Right lobe of liver (tissue), 6 donors: ENCODE measurements around the gene TMEM218. TPM values are rescaled to one million over a fixed set of nuclear protein-coding genes. Genes with fewer than 3 reads are reported as not detected.

ENCODE experiments used
- ATAC-seq, 4 donors: fragments of 200-7000 bp; cut with Tn5 transposase; one replicate each; pipeline ENCODE4 v1.9.1; 2020; ENCODE audit warnings: mild to moderate bottlenecking in 4 of 4, moderate library complexity in 4 of 4
- DNase-seq, 3 donors: peaks; one replicate each; pipeline ENCODE4 v3.0.0-alpha.2; 2020
- H3K27ac ChIP-seq, 3 donors: fragments of 200-600 bp; one replicate each; pipeline ENCODE4 v1.8.0; 2022
- H3K27me3 ChIP-seq, 2 donors: fragments of 200-600 bp; one replicate each; pipeline ENCODE4 v1.8.0; 2022
- H3K36me3 ChIP-seq, 4 donors: fragments of 200-600 bp; sonication (generic) in 1 of 4; one replicate each; pipeline versions ENCODE4 v1.5.1 to v1.8.0; 2017 to 2022; ENCODE audit warnings: control low read depth in 1 of 4
- H3K4me1 ChIP-seq, 4 donors: fragments of 200-600 bp; sonication (generic) in 1 of 4; one replicate each; pipeline versions ENCODE4 v1.5.1 to v1.8.0; 2017 to 2022; ENCODE audit warnings: control low read depth in 1 of 4
- H3K4me3 ChIP-seq, 3 donors: fragments of 200-600 bp; one replicate each; pipeline ENCODE4 v1.8.0; 2022
- H3K9me3 ChIP-seq, 4 donors: fragments of 200-600 bp; sonication (generic) in 1 of 4; one replicate each; pipeline versions ENCODE4 v1.5.1 to v1.8.0; 2017 to 2022; ENCODE audit warnings: control low read depth in 1 of 4
- POLR2A ChIP-seq: fragments of 450-650 bp; IDR thresholded peaks from one replicate; pipeline ENCODE4 v1.6.1; 2017; ENCODE audit warnings: antibody characterized with exemption, mild to moderate bottlenecking
- WGBS: methylation state at CpG from one replicate; pipeline ENCODE4 v1.1.6; 2018; ENCODE audit warnings: low coverage, low lambda C conversion rate; ENCODE audit not compliant: insufficient coverage; ENCODE audit errors: missing lambda C conversion rate; 5-methylcytosine and 5-hydroxymethylcytosine counted together
- intact Hi-C, 2 donors: fragments of 100-400 bp; cut with DNase I; formaldehyde crosslinking; loops; one replicate each; pipeline versions ENCODE4 v1.11.2 to v1.14.1; 2022
- total RNA-seq, 6 experiments: library from RNA; depleted of rRNA in 2 of 6; stranded (reverse); fragments of >200 nt in 2 of 6; fragmentation: NEBNext Ultra II Directional in 3 of 6; extraction: Animal tissue kit (Norgen Biotek cat#: 25700) in 3 of 6; gene quantifications; one replicate each; pipeline versions ENCODE4 v1.1.0 to v1.2.4, GENCODE V29; 2016 to 2023
- TF ChIP-seq, protein P1 (sequence below), 4 donors: fragments of 200-600 bp in 3 of 4; fragments of 450-650 bp in 1 of 4; IDR thresholded peaks; one replicate each; pipeline versions ENCODE4 v1.5.1 to v1.8.0; 2016 to 2022; ENCODE audit warnings: antibody characterized with exemption in 4 of 4, mild to moderate bottlenecking in 2 of 4
- donor health status: DM: no; HTN: yes; CAD: no.
- donor health status: DM: no; HTN: no; CAD: no.
- donor health status: DM: no; HTN: no; CAD: no.
- donor health status: DM: no; HTN: yes; CAD: no.
- donor health status: DM: no; HTN: yes; CAD: no.

The TMEM218 gene
- total RNA-seq, 6 experiments from 2014 or later: 7.4 to 13.5 (median 10.5) TPM

DNA sequence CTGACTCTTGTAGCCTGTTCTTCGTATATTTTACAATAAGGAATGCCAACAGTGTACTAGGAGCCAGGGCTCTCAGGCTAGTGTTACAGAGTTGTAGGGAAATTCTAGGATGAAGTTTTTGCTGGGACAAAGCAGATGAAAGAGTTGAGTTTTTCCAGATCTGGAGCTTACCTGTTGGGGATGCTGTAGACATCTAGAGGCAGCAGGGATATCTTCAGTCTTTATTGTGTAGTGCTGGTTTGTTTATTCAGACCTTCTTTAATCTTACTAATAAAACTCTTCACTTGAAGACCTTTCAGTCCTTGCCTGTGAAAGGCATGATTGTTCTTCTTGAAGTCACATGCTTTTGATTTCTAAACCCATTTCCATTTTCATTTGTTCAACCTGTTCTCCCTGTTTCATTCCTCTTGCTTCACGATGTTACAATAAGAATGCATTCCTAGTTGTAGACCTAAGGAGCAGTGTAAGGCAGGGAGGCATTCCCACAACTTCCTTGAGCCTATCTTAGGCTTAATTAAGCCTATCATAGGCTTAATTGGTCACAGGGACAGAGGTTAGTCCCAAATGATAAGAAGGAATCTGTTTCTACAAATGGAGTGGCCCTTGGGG is 56.2 kb downstream of the TMEM218 start:
- TF ChIP-seq, protein P1, sequence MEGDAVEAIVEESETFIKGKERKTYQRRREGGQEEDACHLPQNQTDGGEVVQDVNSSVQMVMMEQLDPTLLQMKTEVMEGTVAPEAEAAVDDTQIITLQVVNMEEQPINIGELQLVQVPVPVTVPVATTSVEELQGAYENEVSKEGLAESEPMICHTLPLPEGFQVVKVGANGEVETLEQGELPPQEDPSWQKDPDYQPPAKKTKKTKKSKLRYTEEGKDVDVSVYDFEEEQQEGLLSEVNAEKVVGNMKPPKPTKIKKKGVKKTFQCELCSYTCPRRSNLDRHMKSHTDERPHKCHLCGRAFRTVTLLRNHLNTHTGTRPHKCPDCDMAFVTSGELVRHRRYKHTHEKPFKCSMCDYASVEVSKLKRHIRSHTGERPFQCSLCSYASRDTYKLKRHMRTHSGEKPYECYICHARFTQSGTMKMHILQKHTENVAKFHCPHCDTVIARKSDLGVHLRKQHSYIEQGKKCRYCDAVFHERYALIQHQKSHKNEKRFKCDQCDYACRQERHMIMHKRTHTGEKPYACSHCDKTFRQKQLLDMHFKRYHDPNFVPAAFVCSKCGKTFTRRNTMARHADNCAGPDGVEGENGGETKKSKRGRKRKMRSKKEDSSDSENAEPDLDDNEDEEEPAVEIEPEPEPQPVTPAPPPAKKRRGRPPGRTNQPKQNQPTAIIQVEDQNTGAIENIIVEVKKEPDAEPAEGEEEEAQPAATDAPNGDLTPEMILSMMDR (IDR thresholded peaks at IDR 0.05): no peak
- TF ChIP-seq POLR2A: no peak
- DNase-seq (no peak), ATAC-seq (no peak)
- Histone ChIP-seq H3K27ac (no peak overlapping the region), H3K36me3 (no peaks in the 10 kb centered on the region), H3K4me1 (no peaks in the 10 kb centered on the region), H3K9me3 (no peaks in the 10 kb centered on the region), H3K27me3 (no peaks in the 10 kb centered on the region), H3K4me3 (no peak overlapping the region)
- intact Hi-C loops: no loop called here
- WGBS: 78% methylated on average over 2 of the region's 2 CpGs

DNA sequence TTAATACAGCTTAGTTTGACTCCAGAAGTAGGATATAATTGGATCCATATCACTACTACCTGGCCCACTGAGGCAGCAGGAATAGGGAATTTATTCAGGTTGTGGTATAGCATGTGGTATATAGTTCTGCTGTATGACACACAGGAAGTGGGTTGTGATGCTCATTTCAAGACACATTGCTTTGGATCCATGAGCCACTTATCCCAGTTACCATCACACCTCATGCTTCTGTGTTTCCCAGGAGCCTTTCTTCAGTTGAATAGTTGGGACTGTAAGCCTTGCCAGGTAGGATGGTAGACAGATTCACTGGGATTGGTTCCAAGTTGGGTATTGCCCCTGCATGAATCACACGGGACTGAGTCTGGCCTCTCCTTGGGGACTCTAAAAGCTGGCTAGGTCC is 58.3 kb downstream of the TMEM218 start:
- intact Hi-C loops: no loop called here
- TF ChIP-seq, protein P1 (IDR thresholded peaks at IDR 0.05): no peak
- no peak for TF ChIP-seq POLR2A
- no peak overlapping the region for H3K27ac ChIP-seq
- ATAC-seq (no peak), DNase-seq (no peak)
- H3K36me3 ChIP-seq: no peaks in the 10 kb centered on the region
- no peaks in the 10 kb centered on the region for H3K4me1 ChIP-seq
- H3K4me3 ChIP-seq: no peak overlapping the region
- H3K9me3 ChIP-seq: no peaks in the 10 kb centered on the region
- no CpG with 5 or more reads among the region's 1 CpG for WGBS
- H3K27me3 ChIP-seq: no peaks in the 10 kb centered on the region

DNA sequence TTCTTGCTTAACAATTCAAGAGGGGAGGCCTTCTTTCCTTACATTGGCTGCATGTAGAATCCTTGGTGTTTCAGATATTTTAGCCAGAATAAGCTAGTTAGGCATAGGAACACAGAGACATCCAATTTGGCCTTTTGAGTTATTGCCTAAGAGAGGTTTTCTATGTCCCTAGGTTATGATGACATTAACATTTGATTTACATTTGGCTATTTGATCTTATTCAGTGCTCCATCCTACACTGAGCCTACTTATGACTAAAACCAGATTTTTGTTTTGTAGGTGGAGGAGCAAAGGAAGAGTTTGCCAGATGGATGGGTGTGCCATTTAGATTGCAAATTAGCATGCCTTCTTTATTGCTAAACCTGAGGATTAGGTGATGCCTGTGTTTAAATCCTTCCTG is 59.4 kb downstream of the TMEM218 start:
- no peak for ATAC-seq
- Histone ChIP-seq H3K27me3 (no peaks in the 10 kb centered on the region), H3K4me3 (no peak overlapping the region), H3K9me3 (no peaks in the 10 kb centered on the region), H3K4me1 (no peaks in the 10 kb centered on the region), H3K27ac (no peak overlapping the region), H3K36me3 (no peaks in the 10 kb centered on the region)
- DNase-seq: no peak
- no peak for TF ChIP-seq POLR2A
- TF ChIP-seq, protein P1 (IDR thresholded peaks at IDR 0.05): no peak
- intact Hi-C loops: no loop called here

DNA sequence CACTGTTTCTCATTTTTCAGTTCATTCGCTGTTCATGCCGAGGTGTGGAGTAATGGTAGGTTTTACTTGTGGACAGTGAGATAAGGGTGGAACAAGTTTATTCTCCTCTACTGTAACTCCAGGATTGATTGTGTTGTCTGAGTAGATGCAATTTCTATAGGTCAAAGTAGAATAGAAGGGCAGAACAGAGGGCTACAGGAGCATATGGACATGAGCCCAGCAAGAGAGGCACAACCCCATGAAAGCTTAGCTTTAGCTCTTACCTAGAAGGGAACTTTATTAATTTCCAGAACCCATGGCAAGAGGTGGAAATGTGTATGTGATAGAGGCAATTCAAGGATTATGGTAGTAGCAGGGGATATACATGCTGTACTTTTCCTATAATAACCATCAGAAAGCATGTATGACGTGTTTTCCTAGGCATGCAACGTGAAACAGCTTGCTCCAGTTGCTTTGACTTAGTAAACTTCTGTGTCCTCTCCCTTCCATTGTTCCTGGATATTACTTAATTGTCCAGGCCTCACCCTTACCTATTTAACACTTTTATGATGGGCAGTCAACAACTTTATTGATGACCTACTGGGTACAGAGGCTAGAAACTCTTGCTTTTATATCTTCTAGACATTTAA is 62.1 kb downstream of the TMEM218 start:
- Histone ChIP-seq H3K27me3 (no peaks in the 10 kb centered on the region), H3K36me3 (no peaks in the 10 kb centered on the region), H3K9me3 (no peaks in the 10 kb centered on the region), H3K4me3 (no peak overlapping the region), H3K27ac (no peak overlapping the region), H3K4me1 (no peaks in the 10 kb centered on the region)
- intact Hi-C loops: no loop called here
- 88% methylated on average over 3 of the region's 4 CpGs for whole genome bisulfite sequencing
- DNase-seq (no peak), ATAC-seq (no peak)
- TF ChIP-seq, protein P1 (IDR thresholded peaks at IDR 0.05): no peak
- no peak for TF ChIP-seq POLR2A

Other genes with a start within 250 kb of the TMEM218 start
- 1 to 10 TPM in 5 of 6 experiments, under 1 TPM in 1; 0.80 to 3.6 (median 1.8) TPM for gene ROBO3, start 246.2 kb downstream of the TMEM218 start, total RNA-seq
- 10 to 100 TPM in 3 of 6 experiments, 1 to 10 TPM in 3; 3.6 to 18.8 (median 9.0) TPM for gene ROBO4, start 213.8 kb downstream of the TMEM218 start, total RNA-seq
- under 1 TPM in 1 of 6 experiments, not detected in 5; 0.18 TPM for gene HEPN1, start 192.4 kb downstream of the TMEM218 start, total RNA-seq
- 10 to 100 TPM in 1 of 6 experiments, 1 to 10 TPM in 4, under 1 TPM in 1; 0.30 to 30.8 (median 2.3) TPM for gene HEPACAM, start 175.6 kb downstream of the TMEM218 start, total RNA-seq
- 1 to 10 TPM in 2 of 6 experiments, under 1 TPM in 4; 0.57 to 1.8 (median 0.70) TPM for gene CCDC15, start 157.4 kb downstream of the TMEM218 start, total RNA-seq
- 10 to 100 TPM in 1 of 6 experiments, 1 to 10 TPM in 5; 3.4 to 14.2 (median 4.7) TPM for gene SLC37A2, start 48.3 kb downstream of the TMEM218 start, total RNA-seq
- gene PKNOX2, start 53.1 kb upstream of the TMEM218 start, total RNA-seq: under 1 TPM; 0.09 to 0.31 (median 0.14) TPM